Retinal pigment epithelial cell (primary cell): ENCODE measurements around the gene COL19A1.

ENCODE experiments used
- DNase-seq: peaks from one replicate; pipeline ENCODE4 v3.0.0-alpha.2; 2010; ENCODE audit warnings: low read depth
- H3K4me3 ChIP-seq: 2 replicates; pipeline ENCODE4 v1.5.1; 2011; ENCODE audit warnings: mild to moderate bottlenecking, low read length, control low read depth, moderate library complexity
- TF ChIP-seq, protein P1 (sequence below): conservative IDR thresholded peaks from 2 replicates; pipeline ENCODE4 v1.5.1; 2011; ENCODE audit warnings: low read depth, low read length, control low read depth, inconsistent platforms

The COL19A1 gene

GRCh38 chr6:69846770-69847491 is 19.4 kb upstream of the COL19A1 start:
- no peak overlapping the region for H3K4me3 ChIP-seq
- DNase-seq, result no peak
- TF ChIP-seq, protein P1, sequence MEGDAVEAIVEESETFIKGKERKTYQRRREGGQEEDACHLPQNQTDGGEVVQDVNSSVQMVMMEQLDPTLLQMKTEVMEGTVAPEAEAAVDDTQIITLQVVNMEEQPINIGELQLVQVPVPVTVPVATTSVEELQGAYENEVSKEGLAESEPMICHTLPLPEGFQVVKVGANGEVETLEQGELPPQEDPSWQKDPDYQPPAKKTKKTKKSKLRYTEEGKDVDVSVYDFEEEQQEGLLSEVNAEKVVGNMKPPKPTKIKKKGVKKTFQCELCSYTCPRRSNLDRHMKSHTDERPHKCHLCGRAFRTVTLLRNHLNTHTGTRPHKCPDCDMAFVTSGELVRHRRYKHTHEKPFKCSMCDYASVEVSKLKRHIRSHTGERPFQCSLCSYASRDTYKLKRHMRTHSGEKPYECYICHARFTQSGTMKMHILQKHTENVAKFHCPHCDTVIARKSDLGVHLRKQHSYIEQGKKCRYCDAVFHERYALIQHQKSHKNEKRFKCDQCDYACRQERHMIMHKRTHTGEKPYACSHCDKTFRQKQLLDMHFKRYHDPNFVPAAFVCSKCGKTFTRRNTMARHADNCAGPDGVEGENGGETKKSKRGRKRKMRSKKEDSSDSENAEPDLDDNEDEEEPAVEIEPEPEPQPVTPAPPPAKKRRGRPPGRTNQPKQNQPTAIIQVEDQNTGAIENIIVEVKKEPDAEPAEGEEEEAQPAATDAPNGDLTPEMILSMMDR, result no peak

GRCh38 chr6:69847492-69847788 is 18.9 kb upstream of the COL19A1 start:
- no peak overlapping the region for H3K4me3 ChIP-seq
- no peak for DNase-seq
- TF ChIP-seq, protein P1, result no peak

DNA sequence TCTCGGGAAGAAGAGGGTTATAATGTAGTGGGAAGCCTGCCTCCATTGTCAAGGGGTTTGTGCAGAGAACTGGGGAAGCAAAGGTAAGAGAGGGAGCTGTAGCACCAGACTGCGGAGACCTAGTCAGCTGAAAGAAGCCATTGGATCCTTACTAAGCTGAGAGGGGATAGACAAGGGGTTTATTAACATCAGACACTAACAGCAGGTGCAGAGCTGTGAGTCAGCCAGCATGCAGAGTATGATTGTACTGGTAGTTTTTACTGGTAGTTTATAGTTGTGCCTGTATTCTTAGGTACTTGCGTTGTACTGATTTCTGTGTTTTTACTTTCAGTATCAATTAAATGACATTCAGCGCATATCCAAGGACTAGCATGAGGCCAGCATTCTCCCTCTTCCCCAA is 17.8 kb upstream of the COL19A1 start:
- TF ChIP-seq, protein P1, result no peak
- no peak overlapping the region for H3K4me3 ChIP-seq
- no peak for DNase-seq

- TF ChIP-seq, protein P1, result no peak
- DNase-seq, result no peak
- H3K4me3 ChIP-seq, result no peak overlapping the region
Observed at GRCh38 chr6:69852706-69853105, 13.7 kb upstream of the COL19A1 start.

- TF ChIP-seq, protein P1, result no peak
- no peak overlapping the region for H3K4me3 ChIP-seq
- no peak for DNase-seq
Observed at GRCh38 chr6:69861986-69862385, 4.4 kb upstream of the COL19A1 start.

DNA sequence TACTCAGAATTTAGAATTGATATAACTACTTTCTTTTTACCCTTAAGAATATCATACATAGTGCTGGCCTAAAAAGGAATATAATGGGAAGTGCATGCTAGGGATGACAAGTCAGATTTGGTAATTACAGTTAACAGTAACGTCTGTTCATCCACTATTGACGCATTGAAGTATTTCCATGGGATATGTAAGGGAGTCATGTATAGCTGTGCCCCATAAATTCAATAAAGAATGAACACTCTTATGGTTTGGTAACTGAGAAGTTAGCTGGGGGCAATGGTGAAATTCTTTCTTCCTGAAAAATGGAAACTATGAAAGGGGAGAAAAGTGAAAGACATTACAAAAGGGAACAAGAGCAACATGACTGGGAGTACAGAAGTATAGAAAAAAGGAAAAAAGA is 2.6 kb upstream of the COL19A1 start:
- DNase-seq, result no peak
- no peak overlapping the region for H3K4me3 ChIP-seq
- TF ChIP-seq, protein P1, result no peak

DNA sequence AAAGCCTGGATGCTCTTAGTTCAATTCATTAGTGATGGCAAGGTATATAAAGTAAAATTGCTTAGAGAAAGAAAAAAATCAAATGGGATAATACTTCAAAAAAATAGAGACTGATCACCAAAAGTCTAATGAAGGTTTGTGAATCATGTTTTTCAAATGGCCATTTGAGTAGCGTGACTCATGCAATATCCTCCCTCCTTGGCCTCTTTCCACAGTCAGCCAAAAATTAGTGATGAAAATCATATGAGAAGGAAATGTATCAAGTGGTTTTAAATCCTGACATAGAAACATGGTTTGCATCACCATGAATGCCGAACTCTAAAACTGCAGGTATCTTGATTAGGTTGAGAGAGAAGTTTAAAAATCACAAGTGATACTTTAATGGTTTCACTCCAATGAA is 1.2 kb upstream of the COL19A1 start:
- H3K4me3 ChIP-seq, result no peak overlapping the region
- TF ChIP-seq, protein P1, result no peak
- DNase-seq, result no peak
